ENCODE results near the gene LRP8. TPM values are rescaled to one million over a fixed set of nuclear protein-coding genes. Genes with fewer than 3 reads are reported as not detected.

The LRP8 gene
- total and polyA plus RNA-seq, 2 donors (not counting 3 experiments of a cell fraction or from before 2014, with no cell fraction given): 40.9 to 62.2 TPM

GRCh38 chr1:53288002-53288789, 39.7 kb downstream of the LRP8 start:
- intact Hi-C loops (cut with micrococcal nuclease): no loop called here
- no peak overlapping the region for H2AFZ ChIP-seq (ENCODE audit: low read depth, low read length)
- no peak overlapping the region for H3K9ac ChIP-seq (replicated peaks; ENCODE audit: extremely low read depth, insufficient read depth, low read length)
- TF ChIP-seq CTCF (IDR thresholded peaks at IDR 0.05; ENCODE audit: extremely low read depth in 1 of 2, insufficient read depth in 1 of 2, low read depth in 1 of 2, low read length in 2 of 2) (no peak), POLR2AphosphoS5 (IDR thresholded peaks at IDR 0.05; ENCODE audit: insufficient read depth, low read depth, low read length) (no peak), JUN (IDR thresholded peaks at IDR 0.05; ENCODE audit: borderline replicate concordance, insufficient read depth, insufficient read length, low read depth) (no peak), MYC (IDR thresholded peaks at IDR 0.05; ENCODE audit: low read depth, low read length) (no peak), GATA2 (IDR thresholded peaks at IDR 0.05; ENCODE audit: insufficient read depth, insufficient read length, low read depth, low read length) (no peak), FOS (IDR thresholded peaks at IDR 0.05; ENCODE audit: borderline replicate concordance, insufficient read depth, low read length) (no peak), MAX (IDR thresholded peaks at IDR 0.05; ENCODE audit: insufficient read depth, insufficient read length) (no peak), EZH2 (IDR thresholded peaks at IDR 0.05; ENCODE audit: borderline replicate concordance, low read depth, low read length, severe bottlenecking) (no peak), POLR2A (IDR thresholded peaks at IDR 0.05; ENCODE audit: low read depth, low read length) (no peak)
- DNase-seq (ENCODE audit: low read depth, low spot score) (no peak), FAIRE-seq (no peak)
- H3K4me1 ChIP-seq (ENCODE audit: control insufficient read depth, extremely low read depth, insufficient read depth, low read length): peaks cover 5% of the 10 kb centered on the region
- H4K20me1 ChIP-seq (replicated peaks; ENCODE audit: control insufficient read depth, extremely low read depth, insufficient read depth, low read length): no peaks in the 10 kb centered on the region
- no peaks in the 10 kb centered on the region for H3K9me1 ChIP-seq (replicated peaks; ENCODE audit: control insufficient read depth, extremely low read depth, insufficient read depth, low read length)
- no TSS peak for BruUV-seq (replicated peaks)
- CTCF ChIA-PET: interaction anchor here (1.9 to 3.2 kb wide), 3 partner anchors 10 to 15 kb away, joined by 5 to 14 read pairs (median 7); no protein-coding TSS in a partner anchor
- no peak overlapping the region for H3K4me2 ChIP-seq (ENCODE audit: insufficient read depth, low read length)
- dilution Hi-C loops (cut with MboI; ENCODE audit: extremely low pct_ligation_motif_present, low sequenced_read_pairs): no loop called here
- no peak overlapping the region for H3K27ac ChIP-seq (ENCODE audit: insufficient read depth, low read depth, low read length)
- POLR2A ChIA-PET: no interaction called here
- no peaks in the 10 kb centered on the region for H3K27me3 ChIP-seq (ENCODE audit: control insufficient read depth in 2 of 2, insufficient read depth in 2 of 2, low read length in 2 of 2)
- no peaks in the 10 kb centered on the region for H3K9me3 ChIP-seq (replicated peaks; ENCODE audit: control insufficient read depth, insufficient read depth, low read length)
- peaks cover 0 to 8% of the 10 kb centered on the region in 2 experiments for H3K36me3 ChIP-seq (ENCODE audit: control insufficient read depth in 2 of 2, extremely low read depth in 1 of 2, insufficient read depth in 2 of 2, low read length in 2 of 2)
- peaks cover 1% of the 10 kb centered on the region for H3K79me2 ChIP-seq (ENCODE audit: control insufficient read depth, insufficient read depth, low read length)
- H3K4me3 ChIP-seq (replicated peaks in 1 of 3; ENCODE audit: insufficient read depth in 1 of 3, low read depth in 1 of 3, low read length in 3 of 3): no peak overlapping the region
